ENCODE results near the gene ELOB.

- TF ChIP-seq CTCF (IDR thresholded peaks at IDR 0.05; ENCODE audit: low read length) (no peak), EZH2 (IDR thresholded peaks at IDR 0.05; ENCODE audit: borderline replicate concordance, low read length) (no peak)
Observed at GRCh38 chr16:2806286-2806685, 29.2 kb upstream of the ELOB start.
